NCI-H226 (cell line): Measurements from ENCODE around the gene TTC9.

Experiments
- DNase-seq: peaks from one replicate; pipeline ENCODE4 v3.0.0-alpha.2; 2015

TTC9 gene

DNA sequence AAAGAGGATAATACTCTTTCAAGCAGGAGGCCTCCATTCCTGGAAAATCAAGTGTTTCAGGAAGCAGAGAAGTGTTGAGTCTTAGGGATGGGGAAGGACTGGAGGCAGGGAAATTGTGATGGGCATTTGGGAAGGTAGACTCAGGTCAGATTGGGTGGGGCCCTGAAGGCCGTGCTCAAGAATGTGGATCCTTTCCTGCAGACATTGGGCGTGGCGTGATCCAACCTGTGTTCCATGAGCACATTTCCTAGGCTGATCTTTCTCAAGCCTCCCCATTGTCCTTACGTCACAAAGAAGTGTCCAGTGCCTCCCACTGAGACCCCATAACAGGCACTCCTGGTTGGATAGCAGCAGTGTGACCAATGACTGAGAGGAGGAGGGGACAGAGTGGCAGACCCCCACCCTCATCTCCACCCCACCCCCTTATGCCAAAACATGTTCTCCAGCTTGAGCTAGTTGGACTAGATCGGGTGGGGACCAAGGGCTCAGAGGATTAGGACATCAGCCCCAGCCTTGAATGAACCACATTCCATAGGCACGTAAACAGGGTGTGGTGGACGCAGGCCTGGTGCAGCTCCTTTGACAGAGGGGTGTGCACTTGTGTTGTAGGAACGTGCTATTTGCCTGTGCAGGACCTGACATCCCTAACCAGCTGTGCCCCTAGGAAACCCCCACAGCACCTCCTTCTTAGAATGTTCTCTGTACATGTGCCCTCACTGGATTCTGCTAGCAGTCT, 76.8 kb downstream of the TTC9 start:
- no peak for DNase-seq

- no peak for DNase-seq
Measured at GRCh38 chr14:70721542-70721941, 79.8 kb downstream of the TTC9 start.

DNA sequence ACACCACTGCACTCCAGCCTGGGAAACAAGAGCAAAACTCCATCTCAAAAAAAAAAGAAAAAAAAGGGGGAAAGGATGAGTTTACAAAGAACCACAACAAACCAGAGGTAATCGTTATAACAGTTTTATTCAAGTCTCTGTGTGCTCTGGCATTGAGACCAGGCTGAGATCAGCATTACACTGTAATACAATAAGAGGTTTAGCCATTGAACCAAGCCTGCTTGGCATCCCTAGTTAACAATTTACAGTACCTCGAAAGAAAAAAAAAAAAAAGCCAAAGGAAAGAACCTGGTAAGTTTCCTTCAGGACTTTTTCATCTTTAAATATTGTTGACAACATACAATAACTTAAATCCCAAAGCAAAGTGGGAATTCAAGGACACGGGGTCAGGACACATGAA, 80.7 kb downstream of the TTC9 start:
- DNase-seq = no peak

GRCh38 chr14:70723276-70723675, 81.6 kb downstream of the TTC9 start:
- no peak for DNase-seq

- DNase-seq = no peak
Measured at GRCh38 chr14:70724110-70724509, 82.4 kb downstream of the TTC9 start.

- no peak for DNase-seq
Measured at GRCh38 chr14:70724944-70725343, 83.2 kb downstream of the TTC9 start.
